ENCODE results near the gene COQ9.

COQ9 gene

DNA sequence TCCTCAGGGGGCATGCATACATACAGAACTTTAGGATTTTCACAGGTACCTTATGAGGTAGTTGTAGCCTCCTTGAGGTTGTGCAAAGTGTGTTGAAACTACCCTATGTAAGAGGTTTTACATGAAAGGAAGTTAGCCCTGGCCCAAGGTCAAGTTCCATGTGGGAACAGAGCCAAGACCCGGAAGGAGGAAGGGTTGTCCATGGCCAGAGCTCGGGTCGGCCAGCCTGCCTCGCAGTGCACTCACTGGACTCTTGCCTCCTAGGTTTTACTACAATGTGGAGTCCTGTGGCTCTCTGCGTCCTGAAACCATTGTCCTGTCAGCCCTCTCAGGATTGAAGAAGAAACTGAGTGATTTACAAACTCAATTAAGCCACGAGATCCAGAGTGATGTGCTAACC lies 23.4 kb downstream of the COQ9 start:
- no peak overlapping the region for H3K4me3 ChIP-seq (ENCODE audit: low read depth, low read length)
- TF ChIP-seq, protein P1, sequence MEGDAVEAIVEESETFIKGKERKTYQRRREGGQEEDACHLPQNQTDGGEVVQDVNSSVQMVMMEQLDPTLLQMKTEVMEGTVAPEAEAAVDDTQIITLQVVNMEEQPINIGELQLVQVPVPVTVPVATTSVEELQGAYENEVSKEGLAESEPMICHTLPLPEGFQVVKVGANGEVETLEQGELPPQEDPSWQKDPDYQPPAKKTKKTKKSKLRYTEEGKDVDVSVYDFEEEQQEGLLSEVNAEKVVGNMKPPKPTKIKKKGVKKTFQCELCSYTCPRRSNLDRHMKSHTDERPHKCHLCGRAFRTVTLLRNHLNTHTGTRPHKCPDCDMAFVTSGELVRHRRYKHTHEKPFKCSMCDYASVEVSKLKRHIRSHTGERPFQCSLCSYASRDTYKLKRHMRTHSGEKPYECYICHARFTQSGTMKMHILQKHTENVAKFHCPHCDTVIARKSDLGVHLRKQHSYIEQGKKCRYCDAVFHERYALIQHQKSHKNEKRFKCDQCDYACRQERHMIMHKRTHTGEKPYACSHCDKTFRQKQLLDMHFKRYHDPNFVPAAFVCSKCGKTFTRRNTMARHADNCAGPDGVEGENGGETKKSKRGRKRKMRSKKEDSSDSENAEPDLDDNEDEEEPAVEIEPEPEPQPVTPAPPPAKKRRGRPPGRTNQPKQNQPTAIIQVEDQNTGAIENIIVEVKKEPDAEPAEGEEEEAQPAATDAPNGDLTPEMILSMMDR (IDR thresholded peaks at IDR 0.05; ENCODE audit: low read depth, low read length, missing control alignments), result no peak
- in situ Hi-C loops (cut with HindIII; ENCODE audit: low sequenced_read_pairs), result no loop called here
- no peak for DNase-seq (ENCODE audit: low read depth)

DNA sequence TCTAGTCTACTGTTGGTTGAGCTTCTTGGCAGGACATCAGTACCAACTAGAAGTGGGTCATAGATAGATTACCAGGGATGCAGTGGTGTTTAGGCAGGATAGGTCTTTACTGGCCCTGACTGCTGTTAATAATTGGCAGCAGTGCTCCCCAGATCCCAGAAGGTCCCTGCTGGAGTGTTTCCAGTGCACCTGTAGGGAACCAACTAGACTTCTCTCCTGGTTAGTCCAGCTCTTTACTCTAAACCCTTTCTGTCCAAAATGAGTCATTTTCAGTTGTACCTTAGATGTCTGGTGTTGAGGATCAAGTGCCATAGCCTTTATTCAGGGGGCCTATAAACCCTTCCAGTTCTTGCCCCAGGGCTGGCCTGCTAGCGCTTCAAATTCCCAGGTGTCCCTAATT lies 23.9 kb downstream of the COQ9 start:
- no peak for DNase-seq (ENCODE audit: low read depth)
- in situ Hi-C loops (cut with HindIII; ENCODE audit: low sequenced_read_pairs), result no loop called here
- no peak overlapping the region for H3K4me3 ChIP-seq (ENCODE audit: low read depth, low read length)
- TF ChIP-seq, protein P1 (IDR thresholded peaks at IDR 0.05; ENCODE audit: low read depth, low read length, missing control alignments), result no peak

DNA sequence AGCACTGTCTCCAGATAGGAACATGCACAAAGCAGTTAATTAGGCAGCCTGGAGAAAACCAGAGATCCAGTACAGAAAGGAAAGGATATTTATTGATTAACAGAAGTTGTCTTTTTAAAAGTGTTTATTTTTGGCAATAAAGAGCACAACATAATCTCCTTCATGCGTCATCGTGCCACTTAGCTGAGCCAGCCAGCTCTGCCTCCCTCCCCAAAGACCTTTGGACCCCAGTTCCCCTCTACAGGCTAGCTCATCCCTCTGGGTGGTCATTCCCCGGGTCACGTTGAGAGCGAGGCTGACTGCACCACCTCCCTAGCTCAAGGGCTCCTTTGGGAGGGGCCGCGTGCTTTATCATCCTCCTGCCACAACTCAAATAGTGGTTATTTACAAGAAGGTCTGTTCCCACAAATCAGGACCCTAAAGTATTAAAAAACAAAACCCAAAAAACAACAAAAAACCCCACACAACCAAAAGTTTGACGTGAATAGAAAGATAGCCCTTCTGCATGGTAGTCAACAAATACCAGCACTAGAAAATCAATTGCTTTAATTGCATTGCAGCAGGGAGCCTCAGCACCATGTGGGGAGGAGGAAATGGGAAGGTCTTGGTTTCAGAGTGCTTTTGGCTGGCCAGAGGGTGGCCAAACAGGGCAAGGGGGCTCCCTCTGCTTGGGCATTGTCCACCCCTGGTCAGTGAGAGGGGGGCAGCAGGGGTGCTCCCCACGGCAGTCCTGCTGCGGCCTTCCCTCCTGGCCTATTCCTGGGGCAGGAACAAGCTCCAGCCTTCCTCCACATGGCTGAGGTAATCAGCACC lies 24.8 kb downstream of the COQ9 start:
- in situ Hi-C loops (cut with HindIII; ENCODE audit: low sequenced_read_pairs), result no loop called here
- no peak overlapping the region for H3K4me3 ChIP-seq (ENCODE audit: low read depth, low read length)
- no peak for DNase-seq (ENCODE audit: low read depth)
- TF ChIP-seq, protein P1 (IDR thresholded peaks at IDR 0.05; ENCODE audit: low read depth, low read length, missing control alignments), result no peak

DNA sequence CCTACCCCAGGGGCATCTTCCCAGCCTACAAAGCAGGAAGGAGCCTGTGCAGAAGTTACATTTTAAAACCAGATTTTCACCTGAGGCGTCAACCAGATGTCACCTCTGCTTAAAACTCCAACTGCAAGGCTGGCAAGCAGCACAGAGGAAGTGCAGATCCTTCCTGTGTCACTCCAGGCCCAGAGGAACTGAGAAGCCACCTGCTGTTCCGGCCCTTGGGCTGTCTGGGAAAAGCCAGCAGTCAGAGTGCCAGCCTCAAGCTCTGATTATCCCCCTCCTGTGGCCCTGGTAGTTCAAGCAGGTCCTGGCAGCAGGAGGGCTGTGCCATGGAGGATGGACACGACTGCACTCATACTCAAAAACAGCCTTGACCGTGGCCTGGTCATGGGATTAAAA lies 25.4 kb downstream of the COQ9 start:
- in situ Hi-C loops (cut with HindIII; ENCODE audit: low sequenced_read_pairs), result no loop called here
- TF ChIP-seq, protein P1 (IDR thresholded peaks at IDR 0.05; ENCODE audit: low read depth, low read length, missing control alignments), result no peak
- no peak overlapping the region for H3K4me3 ChIP-seq (ENCODE audit: low read depth, low read length)

DNA sequence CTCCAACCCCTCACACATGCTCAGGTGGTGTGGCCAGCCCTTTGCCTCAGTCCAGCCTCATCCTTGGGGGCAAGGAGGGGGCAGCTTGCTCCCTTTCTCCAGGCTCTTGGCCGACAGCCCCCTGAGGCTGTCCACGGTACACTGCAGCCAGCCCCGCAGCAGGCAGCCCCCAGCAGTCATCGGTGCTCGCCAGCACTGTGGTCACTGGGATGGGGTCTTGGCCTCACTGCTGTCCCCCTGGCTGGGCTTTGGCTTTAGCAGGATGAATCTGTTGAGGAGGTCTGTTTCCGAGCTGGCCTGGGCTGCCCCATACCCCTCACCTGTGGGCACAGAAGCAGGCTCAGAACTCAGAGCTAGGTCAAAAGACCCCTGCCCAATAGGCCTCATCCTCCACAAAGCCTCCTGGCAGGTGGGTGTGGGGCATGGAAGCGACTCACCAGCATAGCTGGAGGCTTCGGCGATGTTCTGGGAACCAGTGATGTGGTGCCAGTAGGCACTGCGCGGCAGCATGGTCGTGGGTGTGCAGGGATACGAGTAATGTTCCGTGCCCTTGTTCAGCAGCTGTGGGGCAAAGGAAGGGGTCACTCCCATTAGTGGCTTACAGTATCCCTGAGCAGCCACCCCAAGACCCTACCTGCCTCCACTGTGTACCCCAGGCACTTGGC lies 26.0 kb downstream of the COQ9 start:
- in situ Hi-C loops (cut with HindIII; ENCODE audit: low sequenced_read_pairs), result no loop called here
- TF ChIP-seq, protein P1 (IDR thresholded peaks at IDR 0.05; ENCODE audit: low read depth, low read length, missing control alignments), result no peak
- no peak for DNase-seq (ENCODE audit: low read depth)
- H3K4me3 ChIP-seq (ENCODE audit: low read depth, low read length), result no peak overlapping the region

More for the DNA sequence above, 25.4 kb downstream of the COQ9 start:
- no peak for DNase-seq (ENCODE audit: low read depth)

DNA sequence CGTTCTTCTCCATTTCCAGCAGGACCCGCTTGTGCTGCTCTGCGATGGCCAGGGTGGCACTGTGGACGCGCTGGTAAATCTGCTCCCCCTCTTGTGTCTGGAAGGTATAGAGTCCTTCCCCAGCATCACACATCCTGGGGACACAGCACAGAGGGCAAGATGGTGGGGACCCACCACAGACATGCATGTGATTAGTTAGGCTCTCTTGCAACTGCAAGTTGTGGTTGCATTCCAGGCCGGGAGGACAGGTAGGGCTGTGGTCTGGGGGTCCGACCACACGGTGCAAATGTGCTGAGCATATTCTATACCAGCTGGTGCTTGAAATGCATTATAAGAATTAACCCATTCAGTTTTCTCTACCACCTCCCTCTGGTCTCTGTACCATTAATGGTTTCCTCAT lies 26.6 kb downstream of the COQ9 start:
- in situ Hi-C loops (cut with HindIII; ENCODE audit: low sequenced_read_pairs), result no loop called here
- H3K4me3 ChIP-seq (ENCODE audit: low read depth, low read length), result no peak overlapping the region
- TF ChIP-seq, protein P1 (IDR thresholded peaks at IDR 0.05; ENCODE audit: low read depth, low read length, missing control alignments), result no peak
- DNase-seq (ENCODE audit: low read depth), result no peak

Data from astrocyte of the cerebellum (primary cell).